Measurements from ENCODE around the gene ITGB8.
"Not testable (repeated sequence)": the region's sequence is repeated elsewhere in the genome, so short reads cannot be mapped to it uniquely, and the experiment has no call there.

Gene ITGB8

GRCh38 chr7:20385126-20385525 lies 54.4 kb downstream of the ITGB8 start:
- no peak for DNase-seq

GRCh38 chr7:20388084-20388483 lies 57.4 kb downstream of the ITGB8 start:
- no peak for DNase-seq

GRCh38 chr7:20389192-20389591 lies 58.5 kb downstream of the ITGB8 start:
- not testable (repeated sequence) for DNase-seq

- no peak for DNase-seq
Measured at GRCh38 chr7:20393021-20393610, 62.4 kb downstream of the ITGB8 start.

GRCh38 chr7:20393616-20394015 lies 62.9 kb downstream of the ITGB8 start:
- no peak for DNase-seq

GRCh38 chr7:20394284-20394683 lies 63.6 kb downstream of the ITGB8 start:
- DNase-seq: no peak

- DNase-seq: no peak
Measured at GRCh38 chr7:20395104-20395503, 64.4 kb downstream of the ITGB8 start.

GRCh38 chr7:20395511-20395910 lies 64.8 kb downstream of the ITGB8 start:
- no peak for DNase-seq

- no peak for DNase-seq
Measured at GRCh38 chr7:20399521-20399920, 68.8 kb downstream of the ITGB8 start.

- DNase-seq: no peak
Measured at GRCh38 chr7:20401861-20402746, 71.4 kb downstream of the ITGB8 start.

- no peak for DNase-seq
Measured at GRCh38 chr7:20402747-20403230, 72.1 kb downstream of the ITGB8 start.

GRCh38 chr7:20403331-20403730 lies 72.6 kb downstream of the ITGB8 start:
- no peak for DNase-seq

GRCh38 chr7:20404320-20404719 lies 73.6 kb downstream of the ITGB8 start:
- no peak for DNase-seq

- peak; percentile 57 for DNase-seq
Measured at GRCh38 chr7:20407585-20408466, 77.1 kb downstream of the ITGB8 start.

- no peak for DNase-seq
Measured at GRCh38 chr7:20408467-20408826, 77.7 kb downstream of the ITGB8 start.

- no peak for DNase-seq
Measured at GRCh38 chr7:20409961-20410360, 79.3 kb downstream of the ITGB8 start.

- no peak for DNase-seq
Measured at GRCh38 chr7:20411372-20411771, 80.7 kb downstream of the ITGB8 start.

GRCh38 chr7:20412032-20412431 lies 81.3 kb downstream of the ITGB8 start:
- DNase-seq: no peak

GRCh38 chr7:20417260-20417659 lies 86.6 kb downstream of the ITGB8 start:
- DNase-seq: no peak

- no peak for DNase-seq
Measured at GRCh38 chr7:20417675-20418382, 87.1 kb downstream of the ITGB8 start.

GRCh38 chr7:20424500-20424899 lies 93.8 kb downstream of the ITGB8 start:
- no peak for DNase-seq

- DNase-seq: no peak
Measured at GRCh38 chr7:20430664-20431063, 100.0 kb downstream of the ITGB8 start.

GRCh38 chr7:20431146-20431545 lies 100.4 kb downstream of the ITGB8 start:
- no peak for DNase-seq

All from NCI-H510A (cell line).